Lower leg skin (tissue), 4 donors: ENCODE measurements around the gene SRGAP2C. TPM values are rescaled to one million over a fixed set of nuclear protein-coding genes. Genes with fewer than 3 reads are reported as not detected.
"Not testable (repeated sequence)": the region's sequence is repeated elsewhere in the genome, so short reads cannot be mapped to it uniquely, and the experiment has no call there.

Source experiments
- DNase-seq, 2 donors: peaks; one replicate each; pipeline ENCODE4 v3.0.0-alpha.2; 2019; ENCODE audit warnings: low spot score in 2 of 2
- H3K4me3 ChIP-seq: fragments of 200-600 bp; sonication (generic); 2 replicates; pipeline ENCODE4 v1.5.1; 2017; ENCODE audit warnings: mild to moderate bottlenecking, low read depth; ENCODE audit not compliant: poor library complexity, severe bottlenecking
- WGBS, 2 donors: methylation state at CpG; one replicate each; pipeline ENCODE4 v1.1.5; 2018; 5-methylcytosine and 5-hydroxymethylcytosine counted together
- intact Hi-C: fragments of 100-400 bp; cut with DNase I; formaldehyde crosslinking; loops from one replicate; pipeline ENCODE4 v1.15.0; 2023; ENCODE audit warnings: low total_unique reads
- total RNA-seq, 4 donors: library from RNA; depleted of rRNA; stranded (reverse); fragments of >200 nt; gene quantifications; one replicate each; pipeline ENCODE4 v1.1.0, GENCODE V29; 2016

SRGAP2C gene
- total RNA-seq, 4 donors from 2014 or later: 41.3 to 57.7 (median 55.5) TPM

DNA sequence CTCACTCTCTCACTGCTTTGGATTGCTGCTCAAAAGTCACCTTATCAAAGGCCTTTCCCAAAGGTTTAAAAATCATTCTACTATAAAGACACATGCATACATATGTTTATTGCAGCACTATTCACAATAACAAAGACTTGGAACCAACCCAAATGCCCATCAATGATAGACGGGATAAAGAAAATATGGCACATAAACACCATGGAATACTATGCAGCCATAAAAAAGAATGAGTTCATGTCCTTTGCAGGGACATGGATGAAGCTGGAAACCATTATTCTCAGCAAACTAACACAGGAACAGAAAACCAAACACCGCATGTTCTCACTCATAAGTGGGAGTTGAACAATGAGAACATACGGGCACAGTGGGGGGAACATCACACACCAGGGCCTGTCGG lies 45.9 kb downstream of the SRGAP2C start:
- WGBS, 2 donors: 75 to 86% methylated on average over 1 to 2 of the region's 4 CpGs
- intact Hi-C loops, H3K4me3 ChIP-seq, DNase-seq: not testable (repeated sequence)

- intact Hi-C loops, H3K4me3 ChIP-seq, DNase-seq: not testable (repeated sequence)
- 76 to 83% methylated on average over 1 of the region's 4 CpGs for WGBS, 2 donors
These were observed 47.8 kb downstream of the SRGAP2C start for GRCh38 chr1:121232445-121233125.

- intact Hi-C loops, DNase-seq, H3K4me3 ChIP-seq: not testable (repeated sequence)
- WGBS, 2 donors: no CpG with 5 or more reads among the region's 6 CpGs
These were observed 49.5 kb downstream of the SRGAP2C start for GRCh38 chr1:121234090-121234759.

GRCh38 chr1:121238384-121238783 lies 53.6 kb downstream of the SRGAP2C start:
- intact Hi-C loops, DNase-seq, H3K4me3 ChIP-seq: not testable (repeated sequence)
- WGBS, 2 donors: 85 to 100% methylated on average over 1 of the region's 1 CpG

GRCh38 chr1:121243913-121244312 lies 59.1 kb downstream of the SRGAP2C start:
- DNase-seq, intact Hi-C loops, H3K4me3 ChIP-seq: not testable (repeated sequence)
- WGBS, 2 donors: 100% methylated on average over 1 of the region's 1 CpG; no CpG with 5 or more reads in 1 of the 2 donors

- intact Hi-C loops, H3K4me3 ChIP-seq, DNase-seq: not testable (repeated sequence)
- WGBS, 2 donors: 100% methylated on average over 1 of the region's 2 CpGs; no CpG with 5 or more reads in 1 of the 2 donors
These were observed 61.6 kb downstream of the SRGAP2C start for GRCh38 chr1:121246399-121246798.

- H3K4me3 ChIP-seq, intact Hi-C loops, DNase-seq: not testable (repeated sequence)
- WGBS, 2 donors: no CpG with 5 or more reads among the region's 4 CpGs
These were observed 67.9 kb downstream of the SRGAP2C start for GRCh38 chr1:121252656-121253055.

DNA sequence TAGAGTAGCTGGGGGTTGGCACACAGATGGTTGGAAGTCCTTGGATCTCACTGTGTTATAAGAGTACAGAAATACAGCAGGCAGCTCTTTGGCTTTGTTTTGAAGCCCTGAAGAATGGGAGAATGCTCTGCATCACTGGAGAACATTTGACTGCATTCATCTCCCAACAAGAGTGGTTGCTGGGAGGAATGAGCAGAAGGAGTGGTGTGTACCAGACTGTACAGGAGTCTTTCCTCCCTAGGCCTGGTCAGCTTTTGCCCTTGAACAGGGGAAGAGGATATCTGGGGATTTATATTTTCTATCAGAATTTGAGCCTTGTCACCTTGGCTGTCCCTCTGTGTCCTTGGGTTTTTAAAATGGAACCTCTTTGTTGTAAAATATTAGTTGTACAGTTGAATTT lies 69.8 kb downstream of the SRGAP2C start:
- H3K4me3 ChIP-seq, DNase-seq, intact Hi-C loops: not testable (repeated sequence)

DNA sequence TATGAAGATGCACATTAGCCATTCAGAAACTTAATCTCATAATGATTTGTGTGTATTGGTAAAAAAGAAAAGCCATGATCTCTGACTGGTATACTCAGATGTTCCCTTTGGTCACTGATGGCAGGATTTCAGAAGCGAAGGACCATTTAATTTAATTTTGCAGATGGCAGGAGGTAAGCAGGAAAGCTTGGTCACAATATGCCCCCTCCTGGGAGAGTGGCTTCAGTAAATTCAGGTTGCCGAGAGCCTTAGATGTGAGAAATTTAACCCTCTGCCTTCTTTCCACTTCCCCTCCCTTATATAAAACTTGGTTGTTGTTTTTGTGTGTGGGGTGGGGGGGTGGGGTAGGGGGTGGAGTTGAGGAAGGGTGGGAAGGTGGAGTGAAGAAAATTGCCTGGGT lies 72.9 kb downstream of the SRGAP2C start:
- DNase-seq, intact Hi-C loops, H3K4me3 ChIP-seq: not testable (repeated sequence)
- WGBS, 2 donors: no CpG with 5 or more reads among the region's 2 CpGs

- DNase-seq, intact Hi-C loops, H3K4me3 ChIP-seq: not testable (repeated sequence)
- 67 to 83% methylated on average over 1 to 2 of the region's 2 CpGs for WGBS, 2 donors
These were observed 73.4 kb downstream of the SRGAP2C start for GRCh38 chr1:121258134-121258533.

DNA sequence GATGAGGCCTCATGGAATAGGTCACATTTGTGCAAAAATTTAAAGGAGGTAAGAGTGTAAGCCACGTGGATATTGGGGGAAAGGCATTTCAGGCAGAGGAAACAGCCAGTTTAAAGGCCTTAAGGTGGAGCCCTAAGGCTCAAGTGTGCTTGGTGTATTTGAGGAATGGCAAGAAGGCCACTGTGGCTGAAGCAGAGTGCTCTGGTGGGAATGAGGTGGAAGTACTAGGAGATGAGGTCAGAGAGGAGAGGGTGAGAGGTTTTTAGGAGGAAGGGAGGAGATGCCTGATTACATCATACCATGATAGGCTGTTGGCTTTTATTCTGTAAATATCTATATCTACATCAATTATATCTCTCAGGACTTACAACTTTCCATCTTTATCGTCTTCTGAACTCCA lies 75.4 kb downstream of the SRGAP2C start:
- WGBS, 2 donors: 56 to 83% methylated on average over 2 of the region's 2 CpGs
- DNase-seq, H3K4me3 ChIP-seq, intact Hi-C loops: not testable (repeated sequence)

DNA sequence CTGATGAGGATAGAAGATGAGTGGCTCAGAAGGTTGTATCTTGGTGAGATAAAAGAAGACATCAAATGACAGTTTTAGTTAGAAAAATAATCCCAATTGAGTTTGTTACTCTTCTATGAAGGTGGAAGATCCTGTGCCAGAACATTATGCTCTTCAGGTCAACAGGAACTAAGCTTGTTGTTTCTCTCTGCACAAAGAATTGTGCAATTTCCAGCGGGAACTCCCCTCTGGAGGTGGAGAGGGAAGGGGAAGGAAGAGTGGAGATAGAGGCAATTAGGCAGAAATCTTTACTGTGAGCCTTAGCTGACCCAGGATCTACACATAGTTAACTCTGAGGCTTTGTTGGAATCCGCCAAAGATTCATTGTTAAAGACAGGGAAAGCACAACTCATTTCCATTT lies 77.4 kb downstream of the SRGAP2C start:
- 56% methylated on average over 2 of the region's 2 CpGs; no CpG with 5 or more reads in 1 of the 2 donors for WGBS, 2 donors
- H3K4me3 ChIP-seq, intact Hi-C loops, DNase-seq: not testable (repeated sequence)

GRCh38 chr1:121263789-121264244 lies 79.0 kb downstream of the SRGAP2C start:
- no CpG with 5 or more reads among the region's 1 CpG for WGBS, 2 donors
- intact Hi-C loops, DNase-seq, H3K4me3 ChIP-seq: not testable (repeated sequence)

GRCh38 chr1:121267072-121267471 lies 82.3 kb downstream of the SRGAP2C start:
- DNase-seq, intact Hi-C loops, H3K4me3 ChIP-seq: not testable (repeated sequence)
- no CpG with 5 or more reads among the region's 4 CpGs for WGBS, 2 donors

DNA sequence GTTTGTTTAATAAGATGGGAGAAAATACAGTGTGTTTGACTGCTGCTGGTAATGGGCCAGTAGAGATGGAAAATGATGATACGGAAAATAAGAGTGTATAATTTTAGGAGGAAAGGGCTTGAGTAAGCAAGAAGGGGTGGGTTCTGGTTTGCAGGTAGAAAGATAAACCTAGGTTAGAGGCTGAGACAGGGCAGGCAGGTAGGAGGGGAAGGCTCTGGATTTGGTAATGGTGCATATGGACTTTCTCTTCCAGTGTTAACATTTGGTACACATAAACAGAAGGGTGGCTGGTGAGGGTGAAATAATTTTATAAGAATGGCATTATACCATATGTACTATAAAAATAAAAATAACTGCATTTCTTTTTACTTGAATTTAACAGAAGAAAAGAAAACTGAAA lies 84.5 kb downstream of the SRGAP2C start:
- no CpG with 5 or more reads among the region's 1 CpG for WGBS, 2 donors
- intact Hi-C loops, H3K4me3 ChIP-seq, DNase-seq: not testable (repeated sequence)
